ENCODE data around the gene IGFALS. TPM values are rescaled to one million over a fixed set of nuclear protein-coding genes. Genes with fewer than 3 reads are reported as not detected.

IGFALS gene
- total RNA-seq, 2 donors from 2014 or later, result not detected

DNA sequence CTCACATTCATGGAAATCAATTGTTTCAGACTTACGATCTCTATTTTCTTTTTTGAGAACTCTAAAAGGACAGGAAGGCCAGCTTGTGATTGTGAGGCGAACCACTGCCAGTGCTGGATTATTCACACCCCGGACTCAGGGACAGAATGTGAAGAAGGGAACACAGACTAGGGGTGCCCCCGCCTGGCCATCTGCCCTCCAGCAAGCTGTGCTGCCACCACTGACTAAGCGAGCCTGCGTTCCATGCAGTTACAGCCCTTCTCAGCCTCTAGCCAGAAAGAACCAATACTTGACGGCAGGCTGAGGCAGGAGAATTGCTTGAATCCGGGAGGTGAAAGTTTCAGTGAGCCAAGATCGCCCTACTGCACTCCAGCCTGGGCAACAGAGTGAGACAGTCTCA lies 30.3 kb upstream of the IGFALS start:
- Histone ChIP-seq H3K4me1 (peaks cover 0 to 36% of the 10 kb centered on the region in 2 donors), H3K27me3 (no peaks in the 10 kb centered on the region), H3K9me3 (no peaks in the 10 kb centered on the region), H3K27ac (no peak overlapping the region), H3K4me3 (no peak overlapping the region), H3K36me3 (peaks cover 33% of the 10 kb centered on the region)
- no peak for DNase-seq (ENCODE audit: low spot score)
- no peak for TF ChIP-seq CTCF (IDR thresholded peaks at IDR 0.05)

DNA sequence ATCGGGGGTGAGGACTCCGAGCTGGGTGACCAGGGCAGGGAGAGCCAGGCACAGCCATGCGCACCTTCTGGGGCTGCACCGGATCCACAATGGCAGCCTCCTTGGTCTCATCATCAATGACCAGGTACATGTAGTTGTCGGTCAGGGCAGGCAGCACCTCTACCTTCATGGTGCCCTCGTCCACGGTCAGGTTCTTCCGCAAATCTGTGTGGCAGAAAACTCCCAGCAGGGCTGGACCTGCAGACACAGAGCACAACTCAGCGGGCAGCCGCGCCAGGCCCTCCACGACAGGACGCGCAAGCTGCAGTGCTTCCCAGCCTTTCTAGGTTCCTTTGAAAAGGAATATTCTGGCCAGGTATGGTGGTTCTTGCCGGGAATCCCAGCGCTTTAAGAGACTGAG lies 29.3 kb upstream of the IGFALS start:
- no peak for TF ChIP-seq CTCF (IDR thresholded peaks at IDR 0.05)
- Histone ChIP-seq H3K9me3 (no peaks in the 10 kb centered on the region), H3K27me3 (no peaks in the 10 kb centered on the region), H3K27ac (no peak overlapping the region), H3K4me1 (peaks cover 0 to 27% of the 10 kb centered on the region in 2 donors), H3K4me3 (no peak overlapping the region), H3K36me3 (peaks cover 43% of the 10 kb centered on the region)
- DNase-seq (ENCODE audit: low spot score), result no peak

- Histone ChIP-seq H3K4me1 (peaks cover 0 to 22% of the 10 kb centered on the region in 2 donors), H3K36me3 (peaks cover 48% of the 10 kb centered on the region), H3K27ac (no peak overlapping the region), H3K27me3 (no peaks in the 10 kb centered on the region), H3K9me3 (no peaks in the 10 kb centered on the region), H3K4me3 (no peak overlapping the region)
- no peak for TF ChIP-seq CTCF (IDR thresholded peaks at IDR 0.05)
- DNase-seq (ENCODE audit: low spot score), result no peak
Observed at GRCh38 chr16:1821861-1822611, 28.5 kb upstream of the IGFALS start.

- Histone ChIP-seq H3K36me3 (peaks cover 58% of the 10 kb centered on the region), H3K27me3 (no peaks in the 10 kb centered on the region), H3K27ac (no peak overlapping the region), H3K9me3 (no peaks in the 10 kb centered on the region), H3K4me1 (peaks cover 0 to 22% of the 10 kb centered on the region in 2 donors), H3K4me3 (no peak overlapping the region)
- no peak for DNase-seq (ENCODE audit: low spot score)
- TF ChIP-seq CTCF (IDR thresholded peaks at IDR 0.05), result no peak
Observed at GRCh38 chr16:1820946-1821290, 27.4 kb upstream of the IGFALS start.

- Histone ChIP-seq H3K27ac (no peak overlapping the region), H3K9me3 (no peaks in the 10 kb centered on the region), H3K27me3 (no peaks in the 10 kb centered on the region), H3K36me3 (peaks cover 64% of the 10 kb centered on the region), H3K4me3 (no peak overlapping the region), H3K4me1 (peaks cover 0 to 16% of the 10 kb centered on the region in 2 donors)
- no peak for TF ChIP-seq CTCF (IDR thresholded peaks at IDR 0.05)
- DNase-seq (ENCODE audit: low spot score), result no peak
Observed at GRCh38 chr16:1820096-1820945, 26.8 kb upstream of the IGFALS start.

Measured in right atrium auricular region (tissue), 2 donors.